Brain pericyte (primary cell): ENCODE data around the gene ATP9B.
"Not testable (repeated sequence)": the region's sequence is repeated elsewhere in the genome, so short reads cannot be mapped to it uniquely, and the experiment has no call there.

Experiments
- DNase-seq: peaks from one replicate; pipeline ENCODE4 v3.0.0-alpha.2; 2012; ENCODE audit warnings: low read depth, low spot score

The ATP9B gene

GRCh38 chr18:79327915-79328314, 258.7 kb downstream of the ATP9B start:
- not testable (repeated sequence) for DNase-seq

DNA sequence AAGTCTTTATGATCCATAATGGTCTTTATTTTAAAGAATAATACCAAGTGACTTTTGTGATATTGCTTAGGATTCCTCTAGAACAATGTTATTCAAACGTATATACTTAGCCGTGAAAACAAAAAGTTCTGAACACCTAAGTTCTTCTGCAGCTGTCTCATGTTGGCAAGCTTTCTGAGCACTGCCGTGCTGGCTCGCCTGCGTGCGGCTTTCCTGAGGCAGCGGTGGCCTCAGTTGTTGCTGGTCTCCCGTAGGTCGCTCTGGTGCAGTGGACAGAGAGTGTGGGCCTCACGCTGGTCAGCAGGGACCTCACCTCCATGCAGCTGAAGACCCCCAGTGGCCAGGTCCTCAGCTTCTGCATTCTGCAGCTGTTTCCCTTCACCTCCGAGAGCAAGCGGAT, 259.7 kb downstream of the ATP9B start:
- no peak for DNase-seq

DNA sequence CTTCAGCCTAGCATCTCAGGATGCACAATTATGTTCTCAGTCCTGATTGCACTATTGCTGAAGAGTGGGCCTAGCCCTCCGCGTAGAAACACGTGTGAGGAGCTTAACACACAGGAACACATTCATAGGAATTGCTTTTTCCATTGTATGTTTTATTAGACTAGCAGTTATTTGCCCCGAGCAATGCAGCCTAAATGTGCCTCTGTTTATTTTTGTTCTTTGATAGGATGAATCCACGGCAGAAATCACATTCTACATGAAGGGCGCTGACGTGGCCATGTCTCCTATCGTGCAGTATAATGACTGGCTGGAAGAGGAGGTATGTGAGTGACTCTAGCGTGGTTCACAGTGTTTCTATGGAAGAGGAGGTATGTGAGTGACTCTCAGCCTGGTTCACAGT, 260.6 kb downstream of the ATP9B start:
- DNase-seq: no peak

- DNase-seq: no peak
These were observed 263.5 kb downstream of the ATP9B start for GRCh38 chr18:79332646-79333045.

- DNase-seq: no peak
These were observed 263.9 kb downstream of the ATP9B start for GRCh38 chr18:79333046-79333445.

DNA sequence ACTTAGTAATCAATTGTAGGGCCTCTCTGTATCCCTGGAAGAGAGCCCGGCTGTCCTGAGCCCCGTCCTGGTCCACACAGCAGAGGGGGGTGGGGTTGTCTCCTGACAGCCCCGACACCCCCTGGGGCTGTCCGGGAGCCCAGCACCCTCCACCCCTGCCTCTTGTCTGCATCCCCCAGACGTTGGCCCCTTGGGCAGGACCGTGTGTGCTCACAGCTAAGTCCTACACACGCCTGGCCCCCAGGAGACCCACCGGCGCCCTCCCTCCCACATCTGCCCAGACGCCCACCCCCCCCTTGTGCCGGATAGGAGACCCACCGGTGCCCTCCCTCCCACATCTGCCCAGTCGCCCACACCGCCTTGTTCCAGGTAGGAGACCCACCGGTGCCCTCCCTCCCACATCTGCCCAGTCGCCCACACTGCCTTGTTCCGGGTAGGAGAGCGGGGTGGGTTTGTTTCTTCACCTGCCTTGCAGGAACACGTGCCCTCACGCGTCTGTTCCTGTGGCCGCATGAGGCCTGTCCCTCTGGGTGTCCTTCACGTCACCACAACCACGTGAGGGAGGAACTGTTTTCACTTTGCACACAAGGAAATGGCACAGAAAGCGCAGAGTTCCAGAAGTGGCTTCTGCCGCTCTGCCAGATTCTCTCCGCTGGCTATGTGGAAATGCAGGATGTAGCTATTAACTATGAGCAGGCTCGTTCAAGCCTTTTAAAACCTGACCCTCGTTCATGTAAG, 265.5 kb downstream of the ATP9B start:
- DNase-seq: no peak

- no peak for DNase-seq
These were observed 266.7 kb downstream of the ATP9B start for GRCh38 chr18:79335833-79336360.

GRCh38 chr18:79336556-79337142, 267.5 kb downstream of the ATP9B start:
- no peak for DNase-seq

DNA sequence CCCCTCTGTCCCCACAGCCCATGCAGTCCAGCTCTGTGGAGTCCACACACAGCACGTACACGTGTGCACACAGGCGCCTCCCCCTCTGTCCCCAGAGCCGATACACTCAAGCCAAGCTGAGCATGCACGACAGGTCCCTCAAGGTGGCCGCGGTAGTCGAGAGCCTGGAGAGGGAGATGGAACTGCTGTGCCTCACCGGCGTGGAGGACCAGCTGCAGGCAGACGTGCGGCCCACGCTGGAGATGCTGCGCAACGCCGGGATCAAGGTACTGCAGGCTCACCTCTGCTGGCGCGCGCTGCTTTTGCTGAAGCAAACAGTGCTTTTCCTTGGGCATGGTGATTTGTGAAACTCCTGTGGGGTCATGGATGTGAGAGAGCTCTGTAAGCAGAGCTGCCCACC, 268.0 kb downstream of the ATP9B start:
- no peak for DNase-seq

DNA sequence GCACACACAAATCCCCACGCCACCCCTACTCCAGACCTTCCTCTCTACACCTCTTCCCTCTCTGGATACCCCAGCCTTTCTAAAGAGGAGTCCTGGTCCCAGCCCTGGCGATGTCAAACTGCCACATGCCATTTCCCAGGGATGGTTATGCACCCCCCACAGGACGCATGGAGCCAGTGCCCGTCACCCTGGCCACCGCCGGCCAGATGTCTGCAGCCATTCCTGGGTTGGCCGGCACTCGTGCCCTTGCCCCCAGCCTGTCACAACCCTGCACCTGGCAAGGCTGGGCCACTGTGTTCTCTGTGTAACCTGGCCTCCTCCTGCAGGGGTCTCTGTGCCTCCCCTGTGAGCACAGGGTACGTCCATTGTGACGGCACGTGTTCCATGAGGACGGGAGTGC, 268.4 kb downstream of the ATP9B start:
- DNase-seq: no peak

GRCh38 chr18:79339094-79339908, 270.1 kb downstream of the ATP9B start:
- no peak for DNase-seq

- DNase-seq: no peak
These were observed 274.5 kb downstream of the ATP9B start for GRCh38 chr18:79343567-79344207.

GRCh38 chr18:79344208-79344581, 275.0 kb downstream of the ATP9B start:
- DNase-seq: no peak

DNA sequence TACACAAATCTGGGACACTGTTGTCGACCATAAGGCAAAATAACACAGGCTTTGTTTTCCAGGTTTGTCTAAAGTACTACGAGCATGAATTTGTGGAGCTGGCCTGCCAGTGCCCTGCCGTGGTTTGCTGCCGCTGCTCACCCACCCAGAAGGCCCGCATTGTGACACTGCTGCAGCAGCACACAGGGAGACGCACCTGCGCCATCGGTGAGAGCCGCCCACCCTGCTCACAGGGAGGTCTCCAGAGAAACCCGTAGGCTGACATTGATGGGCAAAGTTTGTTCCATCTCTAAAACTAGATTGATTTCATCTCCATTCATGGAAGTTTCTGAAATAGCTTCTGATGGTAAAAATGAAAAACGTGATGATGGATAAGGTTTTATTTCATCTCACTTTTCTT, 276.2 kb downstream of the ATP9B start:
- no peak for DNase-seq

GRCh38 chr18:79345981-79346380, 276.8 kb downstream of the ATP9B start:
- no peak for DNase-seq

DNA sequence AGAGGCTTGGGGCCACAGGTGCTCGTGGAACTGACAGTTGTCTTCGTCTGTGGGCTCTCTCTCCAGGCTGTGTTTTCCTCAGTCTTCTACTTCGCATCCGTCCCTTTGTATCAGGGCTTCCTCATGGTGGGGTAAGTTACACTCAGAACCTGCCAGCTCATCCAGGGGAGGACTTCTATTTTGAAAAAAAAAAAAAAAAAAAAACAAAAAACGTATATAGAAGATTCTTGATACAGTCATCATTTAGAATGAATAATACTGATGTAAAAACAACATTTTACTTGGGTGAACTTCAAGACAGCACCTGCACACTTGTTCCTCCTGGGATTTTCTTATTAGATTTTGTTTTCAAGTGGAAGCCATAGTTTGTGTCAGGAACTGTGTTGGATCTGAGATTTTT, 278.9 kb downstream of the ATP9B start:
- no peak for DNase-seq

GRCh38 chr18:79352432-79352831, 283.2 kb downstream of the ATP9B start:
- DNase-seq: no peak

GRCh38 chr18:79353267-79353666, 284.1 kb downstream of the ATP9B start:
- DNase-seq: no peak

- no peak for DNase-seq
These were observed 285.2 kb downstream of the ATP9B start for GRCh38 chr18:79354350-79354749.

GRCh38 chr18:79355433-79356335, 286.5 kb downstream of the ATP9B start:
- no peak for DNase-seq

GRCh38 chr18:79356435-79356834, 287.2 kb downstream of the ATP9B start:
- no peak for DNase-seq
